Measurements from ENCODE around the gene TASL.
"Not testable (repeated sequence)": the region's sequence is repeated elsewhere in the genome, so short reads cannot be mapped to it uniquely, and the experiment has no call there.

The TASL gene

DNA sequence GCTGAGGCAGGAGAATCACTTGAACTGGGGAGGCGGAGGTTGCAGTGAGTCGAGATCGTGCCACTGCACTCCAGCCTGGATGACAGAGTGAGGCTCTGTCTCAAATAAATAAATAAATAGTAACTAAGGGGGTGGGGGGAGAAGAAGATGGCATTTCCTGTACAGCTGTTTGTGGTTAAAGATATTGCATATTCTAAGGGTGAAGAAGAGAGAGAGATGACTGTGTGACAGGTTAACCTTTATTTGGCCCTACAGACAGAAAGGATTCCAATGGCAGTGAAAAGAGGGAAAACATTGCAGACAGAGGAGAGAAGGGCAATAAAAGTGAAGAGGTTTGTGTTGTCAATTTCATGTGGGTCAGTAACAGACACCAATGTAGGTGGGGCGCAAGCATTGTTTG lies 9.4 kb downstream of the TASL start:
- TF ChIP-seq CTCF (conservative IDR thresholded peaks at IDR 0.05; ENCODE audit: low read depth), result no peak
- ChIA-PET POLR2A (ENCODE audit: low non-redundant PET) (no interaction called here), CTCF (no interaction called here)
- no peak for DNase-seq (ENCODE audit: low spot score)
- no peak overlapping the region for H3K27ac ChIP-seq

- DNase-seq (ENCODE audit: low spot score); H3K27ac ChIP-seq; CTCF ChIA-PET; POLR2A ChIA-PET (ENCODE audit: low non-redundant PET): not testable (repeated sequence)
Observed at GRCh38 chrX:30563070-30563469, 14.5 kb downstream of the TASL start.

DNA sequence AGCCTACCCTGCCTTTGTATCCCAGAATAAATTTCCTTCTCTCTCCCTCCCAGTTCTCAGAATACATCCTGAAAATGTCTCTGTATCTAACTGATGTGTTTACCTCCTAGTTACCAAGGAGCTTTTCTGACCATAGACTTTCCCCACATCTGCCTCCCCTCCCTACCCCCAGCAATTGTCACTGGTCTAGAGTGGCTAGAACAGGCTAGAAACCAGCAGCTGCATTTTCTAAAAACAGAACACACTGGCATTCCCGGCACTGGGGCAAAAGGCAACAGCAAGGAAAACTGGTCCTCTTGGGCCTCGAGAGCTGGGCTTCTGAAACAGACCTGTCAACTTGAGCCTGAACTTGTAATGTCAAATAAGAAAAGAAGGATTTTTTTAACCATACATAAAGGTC lies 16.4 kb downstream of the TASL start:
- H3K27ac ChIP-seq, result no peak overlapping the region
- POLR2A ChIA-PET (ENCODE audit: low non-redundant PET), result no interaction called here
- CTCF ChIA-PET, result interaction anchor here (0.7 kb wide), 1 partner anchor 39 kb away, joined by 4 read pairs; no protein-coding TSS in a partner anchor
- no peak for DNase-seq (ENCODE audit: low spot score)
- TF ChIP-seq CTCF (conservative IDR thresholded peaks at IDR 0.05; ENCODE audit: low read depth), result no peak

DNA sequence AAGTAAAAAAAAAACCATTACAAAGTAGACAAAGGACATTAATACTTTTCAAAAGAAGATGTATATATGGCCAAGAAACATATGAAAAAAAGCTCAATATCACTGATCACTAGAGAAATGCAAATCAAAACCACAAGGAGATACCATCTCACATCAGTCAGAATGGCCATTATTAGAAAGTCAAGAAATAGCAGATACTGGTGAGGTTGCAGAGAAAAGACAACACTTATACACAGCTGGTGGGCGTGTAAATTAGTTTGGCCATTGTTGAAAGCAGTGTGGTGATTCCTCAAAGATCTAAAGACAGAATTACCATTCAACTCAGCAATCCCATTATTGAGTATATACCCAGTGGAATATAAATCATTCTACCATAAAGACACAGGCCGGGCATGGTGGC lies 39.3 kb downstream of the TASL start:
- no peak overlapping the region for H3K27ac ChIP-seq
- no peak for DNase-seq (ENCODE audit: low spot score)
- POLR2A ChIA-PET (ENCODE audit: low non-redundant PET), result no interaction called here
- CTCF ChIA-PET, result interaction anchor here (0.7 kb wide), 1 partner anchor 1623 kb away, joined by 5 read pairs; no protein-coding TSS in a partner anchor
- no peak for TF ChIP-seq CTCF (conservative IDR thresholded peaks at IDR 0.05; ENCODE audit: low read depth)

GRCh38 chrX:30533835-30534234 lies 43.7 kb downstream of the TASL start:
- ChIA-PET CTCF (no interaction called here), POLR2A (ENCODE audit: low non-redundant PET) (no interaction called here)
- DNase-seq (ENCODE audit: low spot score), result no peak
- no peak overlapping the region for H3K27ac ChIP-seq
- TF ChIP-seq CTCF (conservative IDR thresholded peaks at IDR 0.05; ENCODE audit: low read depth), result no peak

- no peak for TF ChIP-seq CTCF (conservative IDR thresholded peaks at IDR 0.05; ENCODE audit: low read depth)
- ChIA-PET CTCF (no interaction called here), POLR2A (ENCODE audit: low non-redundant PET) (no interaction called here)
- DNase-seq (ENCODE audit: low spot score), result no peak
- no peak overlapping the region for H3K27ac ChIP-seq
Observed at GRCh38 chrX:30533266-30533665, 44.3 kb downstream of the TASL start.

DNA sequence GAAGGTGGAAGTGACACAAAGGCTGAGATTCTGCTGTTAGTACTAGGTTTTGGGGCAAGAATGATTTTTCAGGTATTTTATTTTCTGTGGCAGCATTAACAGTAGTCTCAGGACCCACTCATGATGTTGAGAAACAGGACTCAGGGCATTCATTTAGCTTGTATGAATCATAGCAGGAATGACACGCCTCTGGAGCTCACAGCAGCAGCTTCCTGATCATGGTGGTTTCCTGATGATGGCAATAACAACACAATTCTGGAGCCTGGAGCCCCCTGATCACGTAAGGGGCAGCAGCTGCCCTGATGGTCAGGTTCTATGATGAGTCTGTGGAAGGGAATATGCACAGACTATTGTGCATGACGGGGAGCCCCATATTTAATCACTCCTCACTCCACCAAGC lies 47.0 kb downstream of the TASL start:
- no peak overlapping the region for H3K27ac ChIP-seq
- TF ChIP-seq CTCF (conservative IDR thresholded peaks at IDR 0.05; ENCODE audit: low read depth), result no peak
- CTCF ChIA-PET, result no interaction called here
- POLR2A ChIA-PET (ENCODE audit: low non-redundant PET), result no interaction called here
- DNase-seq (ENCODE audit: low spot score), result no peak

Data from RWPE1 (cell line).